ENCODE measurements around the gene PRICKLE1.

PRICKLE1 gene

GRCh38 chr12:42589465-42590329, at the start of gene PRICKLE1:
TSS of gene PRICKLE1 (minus strand) at chr12:42589746. CDS start at chr12:42472516, 117,230 bp downstream.
- peak; percentile 85 for DNase-seq (ENCODE audit: low spot score)

GRCh38 chr12:42638697-42639096, 49.2 kb upstream of the PRICKLE1 start:
- DNase-seq (ENCODE audit: low spot score), result no peak

DNA sequence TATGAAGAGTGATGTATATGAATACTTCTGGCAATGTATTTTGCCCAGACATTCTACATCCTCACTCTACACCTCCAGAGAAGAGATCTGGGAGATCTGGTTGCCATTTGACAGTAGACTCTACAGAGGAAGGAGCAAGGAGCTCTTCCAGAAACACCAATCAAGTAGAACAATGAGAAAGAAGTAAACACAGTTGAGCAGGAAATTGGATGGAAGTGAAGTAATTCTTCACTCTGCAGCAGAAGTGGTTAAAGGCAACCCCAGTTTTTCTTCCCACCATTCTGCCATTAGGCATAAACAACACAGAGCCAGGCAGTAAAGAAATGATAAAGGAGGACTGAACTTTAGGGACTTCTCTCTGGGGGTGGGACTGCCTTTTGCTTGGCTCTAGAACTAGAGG, 48.5 kb upstream of the PRICKLE1 start:
- no peak for DNase-seq (ENCODE audit: low spot score)

- DNase-seq (ENCODE audit: low spot score), result no peak
These were observed 47.4 kb upstream of the PRICKLE1 start for GRCh38 chr12:42636993-42637392.

- DNase-seq (ENCODE audit: low spot score), result no peak
These were observed 44.0 kb upstream of the PRICKLE1 start for GRCh38 chr12:42633594-42633993.

DNA sequence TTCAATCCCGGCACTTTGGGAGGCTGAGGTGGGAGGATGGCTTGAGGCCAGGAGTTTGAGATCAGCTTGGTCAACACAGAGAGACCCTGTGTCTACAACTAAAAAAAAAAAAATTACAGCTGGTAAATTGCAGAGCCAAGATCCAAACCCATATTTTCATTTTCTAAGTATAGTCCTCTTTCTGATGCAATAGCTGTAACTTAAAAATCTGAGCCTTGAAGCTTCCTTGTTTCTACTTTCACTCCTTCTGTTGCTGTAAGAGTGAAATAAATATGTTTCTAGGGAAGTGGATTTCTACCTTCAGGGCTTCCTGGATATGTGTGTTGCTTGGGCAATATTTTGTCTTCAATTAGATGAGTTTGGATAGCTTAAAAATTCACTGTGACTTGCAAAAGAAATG, 42.0 kb upstream of the PRICKLE1 start:
- no peak for DNase-seq (ENCODE audit: low spot score)

DNA sequence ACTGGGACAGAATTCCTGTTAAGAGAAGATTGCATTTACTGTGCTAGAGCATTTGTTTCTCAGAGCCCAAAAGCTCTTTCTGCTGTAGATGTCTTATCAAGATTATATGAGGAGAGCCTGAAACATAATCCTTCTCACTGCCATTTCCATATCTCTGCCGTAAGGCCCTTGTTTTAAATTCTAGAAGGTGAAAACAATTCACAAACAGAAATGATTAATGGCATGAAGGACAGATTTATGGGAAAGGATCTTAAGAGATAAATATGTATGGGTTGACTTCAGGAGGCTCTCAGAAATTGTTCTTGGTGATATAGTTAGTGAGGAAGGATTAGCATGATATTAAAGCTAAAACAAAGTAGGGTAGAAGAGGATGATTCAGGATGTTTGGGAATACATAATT, 40.8 kb upstream of the PRICKLE1 start:
- DNase-seq (ENCODE audit: low spot score), result no peak

- no peak for DNase-seq (ENCODE audit: low spot score)
These were observed 37.6 kb upstream of the PRICKLE1 start for GRCh38 chr12:42627151-42627550.

- no peak for DNase-seq (ENCODE audit: low spot score)
These were observed 36.1 kb upstream of the PRICKLE1 start for GRCh38 chr12:42625611-42626010.

DNA sequence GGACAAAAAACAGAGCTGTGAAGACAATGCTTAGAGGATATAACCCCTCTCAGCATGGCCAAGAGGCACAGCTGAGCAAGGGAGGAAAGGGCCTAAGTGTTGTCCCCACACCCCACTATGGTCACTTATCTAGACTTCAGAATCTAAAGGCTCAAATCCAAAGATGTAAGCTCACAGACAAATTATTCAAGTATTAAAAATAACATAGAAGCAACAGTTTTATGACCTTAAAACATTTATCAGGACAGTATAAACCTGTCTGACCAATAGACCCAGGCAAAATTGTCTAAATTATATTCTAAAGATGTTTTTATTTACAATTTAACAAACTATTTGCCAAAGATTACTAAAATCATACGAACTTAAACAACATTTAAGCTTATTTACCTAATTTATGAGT, 28.1 kb upstream of the PRICKLE1 start:
- DNase-seq (ENCODE audit: low spot score), result no peak

DNA sequence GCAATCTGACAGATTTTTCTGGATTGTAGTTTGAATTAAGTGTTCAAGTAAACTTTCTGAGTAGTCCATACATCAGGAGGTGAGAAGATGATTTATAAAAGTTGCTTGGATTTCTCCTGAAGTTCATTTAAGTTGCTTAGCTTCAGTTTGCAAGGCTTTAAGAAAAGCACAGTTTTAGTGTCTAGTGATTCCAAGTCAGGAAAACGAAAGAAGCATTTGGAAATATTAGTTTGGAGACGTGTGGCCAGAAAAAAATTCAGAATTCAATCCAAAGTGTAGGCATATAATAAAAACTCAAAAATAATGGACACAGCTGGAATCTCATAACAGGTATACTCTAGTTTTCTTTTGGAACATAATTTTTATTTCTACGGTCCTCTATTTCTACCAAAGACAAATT, 25.5 kb upstream of the PRICKLE1 start:
- DNase-seq (ENCODE audit: low spot score), result no peak

GRCh38 chr12:42612231-42612613, 22.7 kb upstream of the PRICKLE1 start:
- no peak for DNase-seq (ENCODE audit: low spot score)

DNA sequence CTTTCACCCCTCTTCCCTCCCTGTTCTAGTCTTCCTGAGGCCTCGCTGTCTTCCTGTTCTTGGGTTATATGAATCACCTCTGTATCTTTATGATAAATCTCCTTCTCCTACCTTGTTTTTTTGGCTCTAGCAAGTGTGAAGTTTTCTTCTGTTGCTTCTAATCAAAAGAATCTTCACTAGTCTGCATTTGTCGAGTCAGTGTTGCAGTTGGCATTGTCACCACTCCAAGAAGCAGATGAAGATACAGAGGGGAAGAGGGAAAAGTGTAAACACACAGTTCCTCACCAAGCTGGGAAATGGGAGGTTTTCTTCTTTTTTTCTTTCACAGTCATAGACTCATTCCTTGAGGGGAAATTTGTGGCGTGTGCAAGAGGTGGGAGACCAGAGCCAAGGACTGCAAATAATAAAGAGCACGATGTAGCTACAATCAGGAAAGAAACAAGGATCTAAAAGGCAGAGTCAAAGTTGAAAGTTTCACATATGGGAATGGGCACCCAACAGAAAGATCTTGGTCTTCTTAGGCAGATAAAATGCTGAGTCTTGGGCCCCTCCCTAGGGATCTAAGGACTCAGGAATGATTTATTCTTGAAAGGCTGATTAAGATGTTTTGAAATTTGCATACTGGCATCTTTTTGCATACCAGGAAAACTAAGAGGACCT, 22.2 kb upstream of the PRICKLE1 start:
- no peak for DNase-seq (ENCODE audit: low spot score)

DNA sequence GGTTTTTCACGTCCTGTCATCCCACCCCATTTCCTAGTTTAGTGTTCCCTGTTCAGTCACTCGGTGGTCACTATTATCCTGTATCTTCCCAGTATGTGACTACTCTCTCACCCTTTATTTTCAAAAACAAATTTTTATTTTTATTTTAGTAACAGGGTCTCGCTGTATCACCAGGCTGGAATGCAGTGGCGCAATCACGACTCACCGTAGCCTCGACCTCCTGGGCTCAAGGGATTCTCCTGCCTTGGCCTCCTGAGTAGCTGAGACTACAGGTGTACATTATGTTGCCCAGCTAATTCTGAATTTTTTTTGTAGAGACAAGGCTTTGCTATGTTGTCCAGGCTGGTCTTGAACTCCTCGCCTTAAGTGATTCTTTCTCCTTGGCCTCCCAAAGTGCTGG, 20.1 kb upstream of the PRICKLE1 start:
- DNase-seq (ENCODE audit: low spot score), result no peak

DNA sequence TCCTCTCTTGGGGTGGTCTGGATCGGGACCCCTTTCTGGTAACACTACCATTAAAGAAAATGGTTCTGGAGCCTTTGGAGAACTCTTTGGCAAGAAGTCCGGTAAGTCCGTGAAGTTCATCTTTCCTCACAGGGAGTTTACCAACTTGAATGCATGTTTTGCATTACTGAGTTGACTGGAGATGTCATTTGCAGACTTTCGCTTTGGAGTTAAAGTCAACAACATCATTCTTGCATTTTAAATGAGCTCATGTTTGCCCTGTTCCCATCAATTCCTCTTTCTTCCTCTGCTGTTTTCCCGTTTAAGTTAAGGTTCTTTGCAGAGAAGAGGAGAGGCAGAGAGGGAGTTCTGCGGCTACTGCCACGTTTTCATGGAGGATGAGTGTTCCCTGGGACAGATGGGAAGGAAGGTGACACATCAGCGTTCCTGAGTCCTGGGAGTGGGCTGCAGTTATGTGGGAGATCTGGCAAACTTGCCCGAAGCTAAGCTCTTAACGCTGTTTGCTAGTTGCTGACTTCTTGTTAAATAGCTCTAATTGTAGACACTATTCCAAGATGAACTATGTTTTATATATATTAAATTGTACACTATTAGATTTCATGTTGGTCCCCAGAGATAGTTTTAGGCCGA, 18.8 kb upstream of the PRICKLE1 start:
- DNase-seq (ENCODE audit: low spot score), result no peak

DNA sequence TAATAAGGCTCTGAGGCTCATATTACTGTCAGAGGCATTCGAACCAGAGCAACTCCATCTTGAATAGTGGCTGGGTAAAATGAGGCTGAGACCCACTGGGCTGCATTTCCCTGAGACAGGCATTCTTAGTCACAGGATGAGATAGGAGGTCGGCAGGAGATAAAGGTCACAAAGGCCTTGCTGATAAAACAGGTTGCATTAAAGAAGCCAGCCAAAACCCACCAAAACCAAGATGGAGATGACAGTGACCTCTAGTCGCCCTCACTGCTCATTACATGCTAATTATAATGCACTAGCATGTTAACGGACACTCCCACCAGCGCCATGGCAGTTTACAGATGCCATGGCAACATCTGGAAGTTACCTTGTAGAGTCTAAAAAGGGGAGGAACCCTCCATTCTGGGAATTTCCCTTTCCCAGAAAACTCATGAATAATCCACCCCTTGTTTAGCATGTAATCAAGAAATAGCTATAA, 18.1 kb upstream of the PRICKLE1 start:
- DNase-seq (ENCODE audit: low spot score), result no peak

DNA sequence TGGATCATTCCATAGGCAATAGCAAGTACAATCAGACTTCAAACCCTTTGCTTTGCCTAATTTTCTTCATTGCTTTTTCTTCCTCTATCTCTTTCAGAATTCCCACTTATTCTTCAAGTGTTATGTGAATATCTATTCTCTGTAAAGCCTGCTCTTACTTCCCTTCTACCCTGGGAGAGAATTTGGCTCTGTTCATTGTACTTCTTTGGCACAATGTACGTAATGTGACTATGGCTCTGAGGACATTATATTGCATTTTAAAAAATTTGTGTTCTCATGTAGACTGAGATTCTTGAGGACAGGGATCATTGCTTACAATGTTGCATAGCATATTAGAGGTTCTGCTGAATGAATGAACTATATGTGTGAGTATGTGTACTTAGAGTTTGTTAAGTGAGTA, 16.9 kb upstream of the PRICKLE1 start:
- no peak for DNase-seq (ENCODE audit: low spot score)

DNA sequence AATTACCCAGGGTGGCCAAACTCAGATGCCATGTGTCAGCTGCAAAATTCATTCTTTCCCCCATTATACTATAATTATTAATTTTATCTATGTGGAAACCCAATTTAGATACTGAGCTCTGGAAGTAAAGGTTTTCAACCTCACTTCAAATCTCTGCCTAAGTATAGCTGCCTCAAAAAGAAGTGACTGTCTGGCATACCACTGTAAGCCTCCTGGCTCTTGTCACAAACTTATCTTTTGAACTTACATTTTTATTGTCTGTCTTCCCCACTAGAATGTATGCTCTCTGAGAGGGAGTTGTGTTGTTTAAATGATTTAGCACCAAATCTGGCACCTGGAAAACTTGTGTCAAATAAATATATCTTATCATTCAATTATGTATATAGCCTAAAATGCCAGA, 16.1 kb upstream of the PRICKLE1 start:
- DNase-seq (ENCODE audit: low spot score), result no peak

GRCh38 chr12:42603246-42603990, 13.9 kb upstream of the PRICKLE1 start:
- peak; percentile 16 for DNase-seq (ENCODE audit: low spot score)

- DNase-seq (ENCODE audit: low spot score), result no peak
These were observed 4.3 kb upstream of the PRICKLE1 start for GRCh38 chr12:42593874-42594273.

DNA sequence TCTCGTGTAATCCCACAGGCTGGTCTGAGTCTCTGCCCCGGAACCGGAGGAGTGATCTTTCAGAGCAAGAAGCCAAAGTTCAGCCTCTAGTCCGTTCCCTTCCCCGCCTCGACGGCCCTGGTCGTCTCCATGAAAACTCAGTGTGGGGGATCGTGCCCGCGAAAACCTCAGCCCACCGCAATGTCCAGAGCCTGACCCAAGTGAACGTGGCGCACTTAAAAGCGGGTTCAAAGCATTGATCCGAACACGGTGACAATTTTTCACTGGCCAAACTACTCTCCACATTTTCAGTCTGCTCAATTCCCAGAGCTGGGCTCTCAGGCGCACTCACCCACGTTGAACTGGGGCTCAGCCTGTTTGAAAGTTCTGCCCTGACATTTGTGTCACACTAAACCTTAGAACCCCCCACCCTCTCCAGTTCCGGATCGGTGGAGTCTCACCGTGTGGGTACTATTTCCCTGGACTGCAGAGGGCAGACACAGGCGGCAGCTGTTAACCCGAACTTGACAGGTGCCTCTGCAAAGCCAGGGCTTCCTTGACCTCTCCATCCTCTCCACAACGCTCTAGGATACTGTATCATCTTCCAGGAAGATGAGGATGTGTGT, 886 bp upstream of the PRICKLE1 start:
- DNase-seq (ENCODE audit: low spot score), result peak; percentile 37

Data from iPS-NIHi11 (cell line).